NK-92 (cell line): ENCODE results near the gene TMEM52B.

Source experiments
- DNase-seq: peaks from one replicate; lab custom pipeline; 2025; ENCODE audit not compliant: unreplicated experiment; lab: John Stamatoyannopoulos, UW

TMEM52B gene

GRCh38 chr12:10178821-10179220 is at the start of gene TMEM52B:
TSS of gene TMEM52B (plus strand) at chr12:10179032. CDS start at chr12:10179575, 543 bp downstream.
- no peak for DNase-seq

GRCh38 chr12:10130042-10130441 is 48.8 kb upstream of the TMEM52B start, which contains the start of gene CLEC7A:
TSS of gene CLEC7A (minus strand) at chr12:10130199. CDS start at chr12:10130082, 117 bp downstream.
- DNase-seq: no peak

GRCh38 chr12:10131111-10131690 is 47.6 kb upstream of the TMEM52B start:
- no peak for DNase-seq

- DNase-seq: no peak
Measured at GRCh38 chr12:10132850-10133370, 45.9 kb upstream of the TMEM52B start.

GRCh38 chr12:10135126-10135525 is 43.7 kb upstream of the TMEM52B start:
- no peak for DNase-seq

- DNase-seq: no peak
Measured at GRCh38 chr12:10136637-10137205, 42.1 kb upstream of the TMEM52B start.

- no peak for DNase-seq
Measured at GRCh38 chr12:10140001-10140400, 38.8 kb upstream of the TMEM52B start.

- DNase-seq: no peak
Measured at GRCh38 chr12:10142976-10143589, 35.7 kb upstream of the TMEM52B start.

GRCh38 chr12:10147714-10148403 is 31.0 kb upstream of the TMEM52B start:
- no peak for DNase-seq

- DNase-seq: no peak
Measured at GRCh38 chr12:10151621-10152020, 27.2 kb upstream of the TMEM52B start.

- no peak for DNase-seq
Measured at GRCh38 chr12:10153271-10154144, 25.3 kb upstream of the TMEM52B start.

- DNase-seq: no peak
Measured at GRCh38 chr12:10154145-10154496, 24.7 kb upstream of the TMEM52B start.

- DNase-seq: no peak
Measured at GRCh38 chr12:10155966-10156365, 22.9 kb upstream of the TMEM52B start.

GRCh38 chr12:10158406-10158805 is 20.4 kb upstream of the TMEM52B start:
- DNase-seq: no peak

GRCh38 chr12:10159280-10159679 is 19.6 kb upstream of the TMEM52B start:
- no peak for DNase-seq

- no peak for DNase-seq
Measured at GRCh38 chr12:10160617-10161385, 18.0 kb upstream of the TMEM52B start.

- DNase-seq: no peak
Measured at GRCh38 chr12:10163084-10163483, 15.7 kb upstream of the TMEM52B start.

GRCh38 chr12:10165421-10165820 is 13.4 kb upstream of the TMEM52B start:
- DNase-seq: no peak

- no peak for DNase-seq
Measured at GRCh38 chr12:10167599-10167998, 11.2 kb upstream of the TMEM52B start.

- DNase-seq: no peak
Measured at GRCh38 chr12:10169104-10169503, 9.7 kb upstream of the TMEM52B start.
